SK-N-SH (cell line): ENCODE data around the gene KRT32. TPM values are rescaled to one million over a fixed set of nuclear protein-coding genes. Genes with fewer than 3 reads are reported as not detected.

ENCODE experiments used
- CTCF ChIA-PET: fragments of 300-600, 350-600 bp; formaldehyde crosslinking; extraction: SDS; loops from one replicate; lab custom pipeline; 2021; lab: Yijun Ruan, JAX
- POLR2A ChIA-PET: fragments of 350-600 bp; sonication (Branson Sonifier 250); formaldehyde crosslinking; extraction: SDS; loops from one replicate; lab custom pipeline; 2020; ENCODE audit warnings: antibody characterized with exemption, inconsistent platforms; lab: Yijun Ruan, JAX
- DNase-seq: peaks from one replicate; pipeline ENCODE4 v3.0.0; 2012
- H2AFZ ChIP-seq: fragments of 200-600 bp; sonication (generic); 2 replicates; pipeline ENCODE4 v1.8.1; 2016; ENCODE audit warnings: antibody characterized with exemption, mild to moderate bottlenecking, low read depth
- H3F3A ChIP-seq: fragments of 200-600 bp; sonication (generic); replicated peaks from 2 replicates; pipeline ENCODE3; 2016; ENCODE audit warnings: antibody characterized with exemption, mild to moderate bottlenecking; ENCODE audit not compliant: insufficient read depth
- H3K27ac ChIP-seq, 2 experiments: fragments of 200-500 bp in 1 of 2; fragments of 200-600 bp in 1 of 2; sonication (Bioruptor generic) in 1 of 2; sonication (generic), shearing (Covaris generic) in 1 of 2; 2 replicates each; pipeline versions ENCODE4 v1.5.1 to v1.6.1; 2014 to 2016; ENCODE audit warnings: low read depth in 2 of 2, inconsistent platforms in 1 of 2, low read length in 1 of 2, mild to moderate bottlenecking in 1 of 2, mixed read lengths in 1 of 2
- H3K27me3 ChIP-seq: fragments of 200-600 bp; sonication (generic), shearing (Covaris generic); 2 replicates; pipeline ENCODE4 v1.6.1; 2016; ENCODE audit warnings: mixed run types; ENCODE audit not compliant: insufficient read depth
- H3K36me3 ChIP-seq, 2 experiments: fragments of 200-500 bp in 1 of 2; fragments of 200-600 bp in 1 of 2; sonication (Bioruptor generic) in 1 of 2; sonication (generic) in 1 of 2; replicated peaks in 1 of 2; 2 replicates each; pipeline versions ENCODE3 to v1.5.1; 2014 to 2016; ENCODE audit warnings: low read length in 1 of 2, mild to moderate bottlenecking in 1 of 2; ENCODE audit not compliant: insufficient read depth in 2 of 2, control insufficient read depth in 1 of 2
- H3K4me1 ChIP-seq, 2 experiments: fragments of 200-500 bp in 1 of 2; fragments of 200-600 bp in 1 of 2; sonication (Bioruptor generic) in 1 of 2; sonication (generic), shearing (Covaris generic) in 1 of 2; 2 replicates each; pipeline versions ENCODE4 v1.5.1 to v1.6.1; 2014 to 2016; ENCODE audit warnings: low read depth in 1 of 2, low read length in 1 of 2, mixed run types in 1 of 2; ENCODE audit not compliant: insufficient read depth in 2 of 2, control insufficient read depth in 1 of 2
- H3K4me2 ChIP-seq: fragments of 200-600 bp; sonication (generic), shearing (Covaris generic); 2 replicates; pipeline ENCODE4 v1.6.1; 2017; ENCODE audit warnings: mixed run types
- H3K4me3 ChIP-seq, 2 experiments: fragments of 200-500 bp in 1 of 2; fragments of 200-600 bp in 1 of 2; sonication (Bioruptor generic) in 1 of 2; sonication (generic), shearing (Covaris generic) in 1 of 2; 2 replicates each; pipeline versions ENCODE4 v1.5.1 to v1.8.1; 2014 to 2016; ENCODE audit warnings: low read depth in 2 of 2, inconsistent platforms in 1 of 2, low read length in 1 of 2, mild to moderate bottlenecking in 1 of 2, mixed read lengths in 1 of 2, moderate library complexity in 1 of 2
- H3K79me2 ChIP-seq: fragments of 200-600 bp; sonication (generic); 2 replicates; pipeline ENCODE4 v1.8.1; 2017; ENCODE audit warnings: mild to moderate bottlenecking; ENCODE audit not compliant: insufficient read depth
- H3K9ac ChIP-seq: fragments of 200-600 bp; sonication (generic); 2 replicates; pipeline ENCODE4 v1.6.1; 2017; ENCODE audit warnings: mixed run types
- H3K9me2 ChIP-seq: fragments of 200-600 bp; sonication (generic); 2 replicates; pipeline ENCODE4 v1.6.1; 2017; ENCODE audit warnings: mixed run types
- H3K9me3 ChIP-seq: fragments of 200-600 bp; sonication (generic); 2 replicates; pipeline ENCODE4 v1.6.1; 2017; ENCODE audit warnings: mixed run types, mild to moderate bottlenecking, moderate library complexity
- H4K20me1 ChIP-seq: fragments of 200-600 bp; sonication (generic); 2 replicates; pipeline ENCODE4 v1.6.1; 2017; ENCODE audit warnings: mild to moderate bottlenecking, mixed run types; ENCODE audit not compliant: insufficient read depth
- EP300 ChIP-seq, 2 experiments: IDR thresholded peaks; 2 replicates each; pipeline versions ENCODE4 v1.4.0 to v1.6.1; 2012; ENCODE audit warnings: borderline replicate concordance in 1 of 2, low read depth in 1 of 2, low read length in 1 of 2
- NFIC ChIP-seq: IDR thresholded peaks from 2 replicates; pipeline ENCODE4 v1.4.0; 2012; ENCODE audit warnings: borderline replicate concordance
- POLR2AphosphoS5 ChIP-seq: IDR thresholded peaks from 2 replicates; pipeline ENCODE4 v1.6.1; 2012; ENCODE audit warnings: low read depth, low read length
- RAD21 ChIP-seq: IDR thresholded peaks from 2 replicates; pipeline ENCODE4 v1.6.1; 2012; ENCODE audit warnings: mild to moderate bottlenecking, low read length
- RFX5 ChIP-seq: IDR thresholded peaks from 2 replicates; pipeline ENCODE4 v1.6.1; 2012; ENCODE audit warnings: mild to moderate bottlenecking, improper control_type of control experiment, low read length
- RXRA ChIP-seq: IDR thresholded peaks from 2 replicates; pipeline ENCODE4 v1.4.0; 2012; ENCODE audit warnings: low read depth, mild to moderate bottlenecking, borderline replicate concordance
- TAF1 ChIP-seq: IDR thresholded peaks from 2 replicates; pipeline ENCODE4 v1.6.1; 2012; ENCODE audit warnings: low read depth, mild to moderate bottlenecking, low read length, moderate library complexity, borderline replicate concordance
- TCF12 ChIP-seq: IDR thresholded peaks from 2 replicates; pipeline ENCODE4 v1.4.0; 2012
- WGBS: methylation state at CpG from one replicate; pipeline ENCODE4 v1.1.6; 2017; ENCODE audit warnings: low lambda C conversion rate; 5-methylcytosine and 5-hydroxymethylcytosine counted together
- polyA plus RNA-seq, 3 experiments: library from polyadenylated mRNA; depleted of rRNA; stranded (reverse); fragments of >200 nt; gene quantifications; 2 replicates each; pipeline ENCODE4 v1.2.3, GENCODE V29; 2012
- TF ChIP-seq, protein P1 (sequence below): fragments of 200-600 bp; sonication (generic); IDR thresholded peaks from 2 replicates; pipeline ENCODE4 v1.6.1; 2017; ENCODE audit warnings: antibody characterized with exemption, mild to moderate bottlenecking, moderate library complexity

KRT32 gene
- polyA plus RNA-seq, 1 of the 3 experiments (the other 2 are of a cell fraction) = not detected

DNA sequence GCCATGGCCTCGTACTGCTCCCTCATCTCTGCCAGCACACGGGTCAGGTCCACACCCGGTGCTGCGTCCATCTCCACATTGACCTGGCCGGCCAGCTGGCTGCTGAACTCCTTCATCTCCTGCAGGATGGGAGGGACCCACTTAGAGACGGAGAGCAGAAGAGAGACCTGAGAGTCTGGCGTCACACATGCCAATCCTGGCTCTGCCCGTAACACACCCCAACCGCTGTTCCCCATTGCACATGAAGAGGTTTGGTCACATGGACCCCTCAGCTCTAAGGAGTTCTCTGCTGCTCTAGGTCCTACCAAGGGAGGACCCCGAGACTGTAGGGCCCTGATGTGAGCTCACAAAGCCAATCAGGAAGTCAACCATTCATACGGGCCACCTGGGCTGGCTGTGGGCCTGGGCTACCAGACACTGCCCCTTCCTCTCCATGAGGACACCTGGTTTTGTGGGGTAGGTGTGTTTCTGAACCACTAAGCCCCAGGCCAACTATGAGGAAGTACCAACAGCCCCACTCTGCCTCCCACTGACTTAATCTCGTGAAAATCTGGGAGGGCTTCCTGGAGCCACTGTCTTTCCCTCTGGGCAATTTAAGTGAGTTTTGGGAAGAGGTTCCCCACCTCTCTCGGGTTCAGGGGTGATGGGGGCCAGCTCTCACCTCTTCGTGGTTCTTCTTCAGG lies 49.1 kb upstream of the KRT32 start:
- DNase-seq = no peak
- H3K4me2 ChIP-seq = no peak overlapping the region
- no peaks in the 10 kb centered on the region for H4K20me1 ChIP-seq
- H3F3A ChIP-seq = peaks cover 2% of the 10 kb centered on the region
- no peaks in the 10 kb centered on the region for H3K79me2 ChIP-seq
- H3K9me2 ChIP-seq = no peaks in the 10 kb centered on the region
- no peaks in the 10 kb centered on the region for H3K9me3 ChIP-seq
- no peaks in the 10 kb centered on the region for H3K36me3 ChIP-seq
- POLR2A ChIA-PET = no interaction called here
- 91% methylated on average over 13 of the region's 14 CpGs for whole genome bisulfite sequencing
- peaks cover 11 to 27% of the 10 kb centered on the region in 2 experiments for H3K4me1 ChIP-seq
- no peak for TF ChIP-seq RFX5
- no peaks in the 10 kb centered on the region for H3K27me3 ChIP-seq
- CTCF ChIA-PET = interaction anchor here (1.1 to 1.8 kb wide), 4 partner anchors 12 to 132 kb away, joined by 3 to 16 read pairs (median 3); no protein-coding TSS in a partner anchor
- no peak overlapping the region for H3K27ac ChIP-seq
- no peak overlapping the region for H2AFZ ChIP-seq
- no peak overlapping the region for H3K9ac ChIP-seq
- no peak overlapping the region for H3K4me3 ChIP-seq

DNA sequence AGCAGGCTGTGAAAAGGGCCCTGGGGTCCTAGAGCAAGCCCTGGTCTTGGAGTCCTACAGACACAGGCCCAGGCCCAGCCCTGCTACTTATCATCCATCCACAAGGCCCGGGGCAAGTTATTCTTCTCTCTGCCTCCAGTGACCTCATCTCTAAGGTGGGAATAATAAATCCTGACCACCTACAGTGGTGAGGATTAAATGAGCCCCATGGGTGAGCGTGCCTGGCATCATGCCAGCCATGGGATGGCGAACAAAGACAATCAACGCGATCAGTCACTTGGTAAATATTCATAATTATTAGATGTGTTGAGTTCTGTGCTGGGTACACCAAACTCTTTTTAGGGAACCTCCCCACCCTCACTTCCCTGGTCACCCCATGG lies 46.0 kb upstream of the KRT32 start:
- H4K20me1 ChIP-seq = no peaks in the 10 kb centered on the region
- H3K79me2 ChIP-seq = no peaks in the 10 kb centered on the region
- no peak overlapping the region for H3K27ac ChIP-seq
- CTCF ChIA-PET = interaction anchor here (0.7 to 1.9 kb wide), 3 partner anchors 36 to 150 kb away, joined by 4 to 11 read pairs (median 8); no protein-coding TSS in a partner anchor
- no peak overlapping the region for H2AFZ ChIP-seq
- H3K4me3 ChIP-seq = no peak overlapping the region
- 78% methylated on average over 5 of the region's 5 CpGs for WGBS
- no peaks in the 10 kb centered on the region for H3K9me3 ChIP-seq
- H3F3A ChIP-seq = no peaks in the 10 kb centered on the region
- H3K27me3 ChIP-seq = no peaks in the 10 kb centered on the region
- H3K4me2 ChIP-seq = no peak overlapping the region
- no peaks in the 10 kb centered on the region for H3K36me3 ChIP-seq
- H3K9me2 ChIP-seq = no peaks in the 10 kb centered on the region
- peaks cover 0 to 3% of the 10 kb centered on the region in 2 experiments; a peak in 1 of 4 replicates for H3K4me1 ChIP-seq
- no peak overlapping the region for H3K9ac ChIP-seq
- POLR2A ChIA-PET = no interaction called here
- DNase-seq = no peak
- TF ChIP-seq TCF12 = no peak
- TF ChIP-seq, protein P1, sequence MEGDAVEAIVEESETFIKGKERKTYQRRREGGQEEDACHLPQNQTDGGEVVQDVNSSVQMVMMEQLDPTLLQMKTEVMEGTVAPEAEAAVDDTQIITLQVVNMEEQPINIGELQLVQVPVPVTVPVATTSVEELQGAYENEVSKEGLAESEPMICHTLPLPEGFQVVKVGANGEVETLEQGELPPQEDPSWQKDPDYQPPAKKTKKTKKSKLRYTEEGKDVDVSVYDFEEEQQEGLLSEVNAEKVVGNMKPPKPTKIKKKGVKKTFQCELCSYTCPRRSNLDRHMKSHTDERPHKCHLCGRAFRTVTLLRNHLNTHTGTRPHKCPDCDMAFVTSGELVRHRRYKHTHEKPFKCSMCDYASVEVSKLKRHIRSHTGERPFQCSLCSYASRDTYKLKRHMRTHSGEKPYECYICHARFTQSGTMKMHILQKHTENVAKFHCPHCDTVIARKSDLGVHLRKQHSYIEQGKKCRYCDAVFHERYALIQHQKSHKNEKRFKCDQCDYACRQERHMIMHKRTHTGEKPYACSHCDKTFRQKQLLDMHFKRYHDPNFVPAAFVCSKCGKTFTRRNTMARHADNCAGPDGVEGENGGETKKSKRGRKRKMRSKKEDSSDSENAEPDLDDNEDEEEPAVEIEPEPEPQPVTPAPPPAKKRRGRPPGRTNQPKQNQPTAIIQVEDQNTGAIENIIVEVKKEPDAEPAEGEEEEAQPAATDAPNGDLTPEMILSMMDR = no peak
- no peak for TF ChIP-seq RAD21
- no peak for TF ChIP-seq RXRA
- no peak for TF ChIP-seq POLR2AphosphoS5
- TF ChIP-seq NFIC = no peak
- TF ChIP-seq EP300 (IDR thresholded peaks at IDR 0.05; ENCODE audit: borderline replicate concordance in 1 of 2, low read depth in 1 of 2, low read length in 1 of 2) = no peak
- TF ChIP-seq TAF1 = no peak
- no peak for TF ChIP-seq RFX5
